ENCODE results near the gene MCF2L2. TPM values are rescaled to one million over a fixed set of nuclear protein-coding genes. Genes with fewer than 3 reads are reported as not detected.
A peak's percentile ranks its signal among the peaks of the same experiment; 100 is the strongest.

The MCF2L2 gene
- total and polyA plus RNA-seq, 10 donors, result 0.46 to 37.7 (median 17.6) TPM

DNA sequence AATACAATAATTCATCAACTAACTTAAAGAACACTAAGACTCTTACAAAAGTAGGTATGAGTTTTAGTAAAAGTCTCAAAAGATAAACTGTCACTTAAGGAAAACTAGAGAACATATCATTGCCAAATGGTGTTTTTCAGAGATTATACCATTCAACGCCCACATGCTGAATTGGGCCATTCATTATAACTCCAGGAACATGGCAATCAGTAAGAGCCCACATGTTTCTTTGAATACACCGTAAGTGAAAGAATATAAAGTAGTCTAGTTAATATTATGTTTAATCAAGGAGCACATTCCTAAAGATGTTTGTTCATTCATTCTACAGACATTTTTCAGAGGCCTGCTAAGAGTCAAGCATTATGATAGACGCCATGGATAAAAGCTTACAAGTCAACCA is 152.5 kb downstream of the MCF2L2 start:
- WGBS, 5 donors, result 76 to 88% (median 84%) methylated on average over 3 of the region's 3 CpGs
- TF ChIP-seq POLR2AphosphoS5 (IDR thresholded peaks at IDR 0.05), result no peak
- TF ChIP-seq, protein P1, sequence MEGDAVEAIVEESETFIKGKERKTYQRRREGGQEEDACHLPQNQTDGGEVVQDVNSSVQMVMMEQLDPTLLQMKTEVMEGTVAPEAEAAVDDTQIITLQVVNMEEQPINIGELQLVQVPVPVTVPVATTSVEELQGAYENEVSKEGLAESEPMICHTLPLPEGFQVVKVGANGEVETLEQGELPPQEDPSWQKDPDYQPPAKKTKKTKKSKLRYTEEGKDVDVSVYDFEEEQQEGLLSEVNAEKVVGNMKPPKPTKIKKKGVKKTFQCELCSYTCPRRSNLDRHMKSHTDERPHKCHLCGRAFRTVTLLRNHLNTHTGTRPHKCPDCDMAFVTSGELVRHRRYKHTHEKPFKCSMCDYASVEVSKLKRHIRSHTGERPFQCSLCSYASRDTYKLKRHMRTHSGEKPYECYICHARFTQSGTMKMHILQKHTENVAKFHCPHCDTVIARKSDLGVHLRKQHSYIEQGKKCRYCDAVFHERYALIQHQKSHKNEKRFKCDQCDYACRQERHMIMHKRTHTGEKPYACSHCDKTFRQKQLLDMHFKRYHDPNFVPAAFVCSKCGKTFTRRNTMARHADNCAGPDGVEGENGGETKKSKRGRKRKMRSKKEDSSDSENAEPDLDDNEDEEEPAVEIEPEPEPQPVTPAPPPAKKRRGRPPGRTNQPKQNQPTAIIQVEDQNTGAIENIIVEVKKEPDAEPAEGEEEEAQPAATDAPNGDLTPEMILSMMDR (IDR thresholded peaks at IDR 0.05 in 8 of 11, conservative IDR thresholded peaks at IDR 0.05 in 3 of 11), result no peak
- TF ChIP-seq POLR2A (IDR thresholded peaks at IDR 0.05), result no peak
- H3K4me1 ChIP-seq, result peaks cover 0 to 18% (median 6%) of the 10 kb centered on the region in 6 donors
- peaks cover 0 to 5% (median 0%) of the 10 kb centered on the region in 6 donors for H3K36me3 ChIP-seq
- intact Hi-C loops (cut with DNase I; ENCODE audit: low total_unique reads), result no loop called here
- peak overlapping the region in 2 of 8 donors; percentile 19 to 38 for H3K27ac ChIP-seq
- H3K27me3 ChIP-seq (replicated peaks in 1 of 7), result no peaks in the 10 kb centered on the region
- DNase-seq, result no peak
- H3K9me3 ChIP-seq, result no peaks in the 10 kb centered on the region
- no peak overlapping the region for H3K4me3 ChIP-seq

GRCh38 chr3:183275418-183275817 is 153.0 kb downstream of the MCF2L2 start:
- intact Hi-C loops (cut with DNase I; ENCODE audit: low total_unique reads), result no loop called here
- Histone ChIP-seq H3K4me3 (no peak overlapping the region), H3K36me3 (peaks cover 0 to 5% (median 2%) of the 10 kb centered on the region in 6 donors), H3K4me1 (peaks cover 0 to 18% (median 6%) of the 10 kb centered on the region in 6 donors), H3K27ac (peak overlapping the region in 3 of 8 donors; percentile 19 to 38 (median 33)), H3K9me3 (no peaks in the 10 kb centered on the region), H3K27me3 (replicated peaks in 1 of 7) (no peaks in the 10 kb centered on the region)
- WGBS, 5 donors, result 35 to 43% (median 40%) methylated on average over 2 of the region's 2 CpGs
- no peak for DNase-seq
- TF ChIP-seq POLR2AphosphoS5 (IDR thresholded peaks at IDR 0.05) (peak in 1 of 3 donors; percentile 46), POLR2A (IDR thresholded peaks at IDR 0.05) (no peak)
- TF ChIP-seq, protein P1 (IDR thresholded peaks at IDR 0.05 in 8 of 11, conservative IDR thresholded peaks at IDR 0.05 in 3 of 11), result no peak

DNA sequence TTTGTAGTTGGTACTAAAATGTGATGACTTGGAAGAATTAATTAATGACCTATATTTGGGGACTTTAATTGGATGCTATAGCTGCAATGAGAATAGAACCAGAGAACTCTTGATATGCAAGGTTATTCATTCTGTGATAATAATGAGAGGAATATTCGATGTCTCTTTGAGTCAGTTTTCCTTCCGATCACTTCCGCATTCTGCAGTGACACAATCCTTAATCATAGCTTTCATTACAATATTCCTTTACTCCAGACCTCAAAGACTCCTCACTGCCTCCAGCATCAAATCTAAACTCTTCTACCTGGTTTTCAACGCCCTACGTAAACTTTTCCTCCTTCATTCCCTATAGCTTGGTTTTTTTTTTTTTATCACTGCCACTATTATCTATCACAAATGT is 153.8 kb downstream of the MCF2L2 start:
- WGBS, 5 donors, result 81 to 94% (median 85%) methylated on average over 5 of the region's 5 CpGs
- Histone ChIP-seq H3K9me3 (no peaks in the 10 kb centered on the region), H3K27ac (no peak overlapping the region)

GRCh38 chr3:183272791-183273190 is 155.6 kb downstream of the MCF2L2 start:
- DNase-seq, result no peak
- H3K9me3 ChIP-seq, result no peaks in the 10 kb centered on the region
- TF ChIP-seq POLR2A (IDR thresholded peaks at IDR 0.05) (no peak), POLR2AphosphoS5 (IDR thresholded peaks at IDR 0.05) (no peak)
- TF ChIP-seq, protein P1 (IDR thresholded peaks at IDR 0.05 in 8 of 11, conservative IDR thresholded peaks at IDR 0.05 in 3 of 11), result no peak
- H3K4me1 ChIP-seq, result peaks cover 0 to 18% (median 6%) of the 10 kb centered on the region in 6 donors
- no peak overlapping the region for H3K4me3 ChIP-seq
- intact Hi-C loops (cut with DNase I; ENCODE audit: low total_unique reads), result no loop called here
- no peaks in the 10 kb centered on the region for H3K27me3 ChIP-seq (replicated peaks in 1 of 7)
- peaks cover 0 to 15% (median 2%) of the 10 kb centered on the region in 6 donors for H3K36me3 ChIP-seq
- H3K27ac ChIP-seq, result peak overlapping the region in 2 of 8 donors; percentile 17 to 27

More for the DNA sequence above, 153.8 kb downstream of the MCF2L2 start:
- Histone ChIP-seq H3K4me1 (peaks cover 0 to 18% (median 6%) of the 10 kb centered on the region in 6 donors), H3K4me3 (no peak overlapping the region), H3K36me3 (peaks cover 0 to 11% (median 2%) of the 10 kb centered on the region in 6 donors), H3K27me3 (replicated peaks in 1 of 7) (no peaks in the 10 kb centered on the region)
- intact Hi-C loops (cut with DNase I; ENCODE audit: low total_unique reads), result no loop called here
- no peak for TF ChIP-seq POLR2A (IDR thresholded peaks at IDR 0.05)
- TF ChIP-seq POLR2AphosphoS5 (IDR thresholded peaks at IDR 0.05), result no peak
- TF ChIP-seq, protein P1 (IDR thresholded peaks at IDR 0.05 in 8 of 11, conservative IDR thresholded peaks at IDR 0.05 in 3 of 11), result no peak
- no peak for DNase-seq

Measured in spleen (tissue), 11 donors.